Colonic mucosa (tissue), 4 donors: ENCODE results near the gene ACACB. TPM values are rescaled to one million over a fixed set of nuclear protein-coding genes. Genes with fewer than 3 reads are reported as not detected.
A peak's percentile ranks its signal among the peaks of the same experiment; 100 is the strongest.

Experiments used
- DNase-seq: peaks from one replicate; pipeline ENCODE4 v3.0.0-alpha.2; 2020
- H3K27ac ChIP-seq: fragments of 200-600 bp; one replicate; pipeline ENCODE4 v1.8.0; 2021
- H3K27me3 ChIP-seq: fragments of 200-600 bp; one replicate; pipeline ENCODE4 v1.8.0; 2021
- H3K36me3 ChIP-seq: fragments of 200-600 bp; one replicate; pipeline ENCODE4 v1.8.0; 2021
- H3K4me1 ChIP-seq: fragments of 200-600 bp; one replicate; pipeline ENCODE4 v1.8.0; 2021; ENCODE audit warnings: mild to moderate bottlenecking
- H3K4me3 ChIP-seq: fragments of 200-600 bp; one replicate; pipeline ENCODE4 v1.8.0; 2021
- H3K9ac ChIP-seq, 2 donors: one replicate each; pipeline ENCODE4 v1.7.0; 2013; ENCODE audit warnings: control low read depth in 2 of 2, low read depth in 2 of 2, low read length in 2 of 2
- H3K9me3 ChIP-seq: fragments of 200-600 bp; one replicate; pipeline ENCODE4 v1.8.0; 2021
- CTCF ChIP-seq: fragments of 200-600 bp; IDR thresholded peaks from one replicate; pipeline ENCODE4 v1.8.0; 2022; ENCODE audit warnings: antibody characterized with exemption, mild to moderate bottlenecking
- intact Hi-C: fragments of 100-400 bp; cut with DNase I; formaldehyde crosslinking; loops from one replicate; pipeline ENCODE4 v1.14.1; 2022
- total RNA-seq, 2 donors: library from RNA; stranded (reverse); fragmentation: NEBNext Ultra II Directional in 1 of 2; extraction: Animal tissue kit (Norgen Biotek cat#: 25700) in 1 of 2; gene quantifications; one replicate each; pipeline ENCODE4 v1.2.1, GENCODE V29; 2021
- donor health status: healthy.
- donor health status: DM: no; HTN: no; CAD: no.
- donor health status: DM: no; HTN: no; CAD: no.

Gene ACACB
- total RNA-seq, 2 donors from 2014 or later: 21.3 to 32.8 TPM

- Histone ChIP-seq H3K9me3 (no peaks in the 10 kb centered on the region), H3K27ac (no peak overlapping the region), H3K4me3 (no peak overlapping the region), H3K36me3 (peaks cover 8% of the 10 kb centered on the region), H3K4me1 (no peaks in the 10 kb centered on the region), H3K27me3 (no peaks in the 10 kb centered on the region), H3K9ac (no peak overlapping the region)
- intact Hi-C loops: no loop called here
- DNase-seq: no peak
- no peak for TF ChIP-seq CTCF
Measured at GRCh38 chr12:109085590-109085989, 30.8 kb upstream of the ACACB start.

- TF ChIP-seq CTCF: no peak
- no peaks in the 10 kb centered on the region for H3K27me3 ChIP-seq
- H3K36me3 ChIP-seq: peaks cover 8% of the 10 kb centered on the region
- no peak overlapping the region for H3K9ac ChIP-seq
- no peaks in the 10 kb centered on the region for H3K9me3 ChIP-seq
- DNase-seq: no peak
- H3K27ac ChIP-seq: no peak overlapping the region
- intact Hi-C loops: no loop called here
- H3K4me1 ChIP-seq: no peaks in the 10 kb centered on the region
- no peak overlapping the region for H3K4me3 ChIP-seq
Measured at GRCh38 chr12:109087250-109087649, 29.1 kb upstream of the ACACB start.

GRCh38 chr12:109088818-109089217 lies 27.6 kb upstream of the ACACB start:
- Histone ChIP-seq H3K4me1 (peaks cover 4% of the 10 kb centered on the region), H3K36me3 (no peaks in the 10 kb centered on the region), H3K9ac (no peak overlapping the region), H3K27ac (no peak overlapping the region), H3K27me3 (no peaks in the 10 kb centered on the region), H3K9me3 (no peaks in the 10 kb centered on the region), H3K4me3 (no peak overlapping the region)
- TF ChIP-seq CTCF: no peak
- intact Hi-C loops: no loop called here
- no peak for DNase-seq

- intact Hi-C loops: loop anchor here (5.0 to 10.0 kb wide), 3 partner anchors 137 to 425 kb away; partner anchors contain the start of gene DAO
- no peaks in the 10 kb centered on the region for H3K36me3 ChIP-seq
- H3K27me3 ChIP-seq: no peaks in the 10 kb centered on the region
- TF ChIP-seq CTCF: no peak
- no peak overlapping the region for H3K4me3 ChIP-seq
- peaks cover 4% of the 10 kb centered on the region for H3K4me1 ChIP-seq
- H3K27ac ChIP-seq: no peak overlapping the region
- DNase-seq: peak; percentile 15
- H3K9me3 ChIP-seq: no peaks in the 10 kb centered on the region
- no peak overlapping the region for H3K9ac ChIP-seq
Measured at GRCh38 chr12:109089683-109090082, 26.7 kb upstream of the ACACB start.

- H3K27ac ChIP-seq: peak overlapping the region; percentile 23
- H3K4me3 ChIP-seq: peak overlapping the region; percentile 39
- DNase-seq: peak; percentile 19
- peaks cover 7% of the 10 kb centered on the region for H3K4me1 ChIP-seq
- TF ChIP-seq CTCF: no peak
- intact Hi-C loops: loop anchor here (5.0 to 10.0 kb wide), 3 partner anchors 140 to 428 kb away; partner anchors contain the start of gene DAO
- H3K9me3 ChIP-seq: no peaks in the 10 kb centered on the region
- H3K27me3 ChIP-seq: no peaks in the 10 kb centered on the region
- H3K9ac ChIP-seq: peak overlapping the region; percentile 56 to 70
- no peaks in the 10 kb centered on the region for H3K36me3 ChIP-seq
Measured at GRCh38 chr12:109092497-109093021, 23.8 kb upstream of the ACACB start.
